WTC11 (cell line): ENCODE results near the gene KLHL29.

Experiments
- FOXK1 ChIP-seq: sonication (generic); formaldehyde crosslinking; IDR thresholded peaks from 2 replicates; pipeline ENCODE4 v1.8.0; 2022; ENCODE audit warnings: mild to moderate bottlenecking, moderate library complexity, missing genetic modification reagents
- IRF1 ChIP-seq: sonication (generic); formaldehyde crosslinking; IDR thresholded peaks from 2 replicates; pipeline ENCODE4 v1.8.0; 2023; ENCODE audit warnings: missing genetic modification reagents

GRCh38 chr2:23607925-23608324 is 222.9 kb downstream of the KLHL29 start:
- TF ChIP-seq IRF1 (CRISPR knock-in tag) (no peak), FOXK1 (no peak)
